Myocyte (in vitro differentiated cells): ENCODE data around the gene MAPKBP1. TPM values are rescaled to one million over a fixed set of nuclear protein-coding genes. Genes with fewer than 3 reads are reported as not detected.
A peak's percentile ranks its signal among the peaks of the same experiment; 100 is the strongest.

Experiments used
- DNase-seq: peaks from one replicate; pipeline ENCODE4 v3.0.0-alpha.2; 2012; ENCODE audit warnings: low read depth
- total RNA-seq: library from RNA; depleted of rRNA; stranded (reverse); fragments of >200 nt; gene quantifications from 2 replicates; pipeline ENCODE4 v1.2.3, GENCODE V29; 2014

Gene MAPKBP1
- total RNA-seq, 1 donor from 2014 or later, result 14.9 TPM

GRCh38 chr15:41783296-41783695, 9.0 kb downstream of the MAPKBP1 start:
- DNase-seq, result no peak

- no peak for DNase-seq
Measured at GRCh38 chr15:41788262-41788661, 14.0 kb downstream of the MAPKBP1 start.

GRCh38 chr15:41789236-41789635, 15.0 kb downstream of the MAPKBP1 start:
- DNase-seq, result no peak

DNA sequence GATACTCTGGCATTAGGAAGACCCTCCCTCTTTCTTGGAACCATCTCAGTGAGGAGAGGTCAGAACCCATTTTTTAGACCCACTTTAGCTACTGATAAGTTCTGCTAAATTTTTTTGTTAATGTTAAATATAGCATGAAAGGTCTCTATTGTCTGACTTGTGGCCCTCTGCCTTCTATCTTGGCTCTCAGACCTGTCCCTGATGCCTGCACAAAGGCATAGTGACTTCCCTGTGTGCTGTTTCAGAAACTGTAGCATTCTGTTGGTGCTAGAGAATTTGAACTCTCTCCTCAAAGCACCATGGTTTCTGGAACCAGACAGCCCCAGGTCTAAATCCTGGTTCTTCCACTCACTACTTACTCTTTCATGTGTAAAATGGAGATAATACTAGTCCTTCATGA, 15.4 kb downstream of the MAPKBP1 start:
- DNase-seq, result no peak

DNA sequence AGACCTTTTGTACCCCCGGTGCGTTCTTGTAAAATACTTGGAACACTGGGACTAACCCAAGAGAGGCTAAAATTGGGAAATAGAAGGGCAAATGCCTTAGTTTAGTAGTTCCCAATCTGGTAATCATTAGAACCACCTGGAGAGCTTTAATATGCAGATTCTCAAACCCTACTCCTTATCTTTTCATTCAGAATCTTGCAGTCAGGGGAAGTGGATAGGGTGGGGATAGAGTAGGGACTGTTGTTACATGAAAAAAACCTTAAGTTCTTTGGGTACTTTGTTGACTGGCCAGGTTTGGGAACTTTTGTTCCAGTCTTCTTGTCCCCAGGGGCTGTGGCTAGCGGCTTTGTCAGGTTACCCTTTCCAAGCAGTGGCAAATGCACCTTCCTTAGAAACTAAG, 15.9 kb downstream of the MAPKBP1 start:
- no peak for DNase-seq

- DNase-seq, result peak; percentile 61
Measured at GRCh38 chr15:41790756-41791546, 16.7 kb downstream of the MAPKBP1 start.

DNA sequence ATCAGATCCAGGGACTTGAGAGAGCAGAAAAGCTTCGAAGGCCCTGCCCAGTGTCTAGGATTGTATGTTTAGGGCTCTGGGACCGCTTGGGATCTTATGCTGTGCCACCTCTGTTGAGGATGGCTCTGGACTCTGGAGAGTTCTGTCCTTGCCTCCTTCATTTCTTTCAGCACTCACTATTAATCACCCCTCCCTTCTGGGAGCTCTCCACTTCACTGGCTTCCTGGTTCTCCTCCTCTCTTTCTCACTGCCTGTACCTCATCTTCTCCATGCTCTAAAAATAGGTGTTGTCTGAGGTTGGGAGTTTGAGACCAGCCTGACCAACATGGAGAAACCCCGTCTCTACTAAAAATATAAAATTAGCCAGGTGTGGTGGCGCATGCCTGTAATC, 17.3 kb downstream of the MAPKBP1 start:
- no peak for DNase-seq

- DNase-seq, result peak; percentile 61
Measured at GRCh38 chr15:41792000-41792637, 17.8 kb downstream of the MAPKBP1 start.

DNA sequence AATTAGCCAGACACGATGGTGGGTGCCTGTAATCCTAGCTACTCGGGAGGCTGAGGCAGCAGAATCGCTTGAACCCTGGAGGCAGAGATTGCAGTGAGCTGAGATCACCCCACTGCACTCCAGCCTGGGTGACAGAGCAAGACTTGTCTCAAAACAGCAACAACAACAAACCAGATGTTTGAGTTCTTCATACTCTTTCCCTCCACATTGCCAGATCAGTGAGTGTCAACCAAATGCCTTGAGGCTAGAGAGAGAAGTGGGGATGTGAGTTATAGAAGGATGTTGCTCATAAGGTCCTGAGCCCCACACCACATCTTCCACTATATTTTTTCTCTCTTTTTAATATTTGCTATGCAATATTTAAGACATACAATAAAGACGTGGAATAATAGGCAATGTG, 19.8 kb downstream of the MAPKBP1 start:
- DNase-seq, result no peak

DNA sequence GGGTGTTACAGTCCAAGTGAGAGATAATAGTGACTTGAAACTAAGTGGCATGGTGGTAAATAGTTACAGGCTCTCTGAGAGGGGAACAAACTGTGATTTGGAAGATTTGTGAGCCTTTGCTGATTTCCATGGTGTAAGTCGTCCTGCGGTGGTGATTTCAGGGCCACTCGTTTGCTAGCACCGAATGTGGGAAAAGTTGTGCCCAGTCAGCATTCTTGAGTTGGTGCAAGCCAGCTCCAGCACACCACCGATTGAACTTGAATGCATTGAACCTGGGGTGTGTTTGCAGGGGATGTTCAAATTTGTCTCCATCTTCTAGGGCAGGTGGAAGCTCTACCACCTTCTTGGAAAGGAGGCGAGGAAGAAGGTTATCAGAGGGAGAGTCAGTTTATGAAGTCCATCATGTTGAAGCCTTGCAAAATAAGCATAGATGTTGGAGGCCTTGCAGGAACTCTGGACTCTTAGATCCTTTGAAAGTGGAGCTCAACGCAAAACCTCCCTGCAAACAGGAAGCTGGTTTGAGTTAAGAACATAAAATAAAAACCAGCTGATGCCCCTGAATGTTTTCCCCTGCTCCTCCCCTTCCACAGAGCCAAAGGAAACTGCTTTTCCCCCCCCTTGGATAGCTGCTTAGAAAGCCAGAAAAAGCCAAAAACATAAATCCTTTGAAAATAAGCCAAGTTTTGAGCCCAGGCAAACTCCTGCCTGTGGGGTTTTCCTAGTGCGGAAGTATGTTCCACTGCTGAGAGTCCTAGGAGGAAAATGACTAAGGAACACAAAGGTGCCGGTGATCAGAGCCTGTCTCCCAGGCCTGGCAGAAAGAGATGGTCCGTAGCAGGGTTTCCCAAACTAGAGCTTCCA, 21.9 kb downstream of the MAPKBP1 start:
- DNase-seq, result no peak

- DNase-seq, result peak; percentile 38
Measured at GRCh38 chr15:41797201-41797944, 23.1 kb downstream of the MAPKBP1 start.

DNA sequence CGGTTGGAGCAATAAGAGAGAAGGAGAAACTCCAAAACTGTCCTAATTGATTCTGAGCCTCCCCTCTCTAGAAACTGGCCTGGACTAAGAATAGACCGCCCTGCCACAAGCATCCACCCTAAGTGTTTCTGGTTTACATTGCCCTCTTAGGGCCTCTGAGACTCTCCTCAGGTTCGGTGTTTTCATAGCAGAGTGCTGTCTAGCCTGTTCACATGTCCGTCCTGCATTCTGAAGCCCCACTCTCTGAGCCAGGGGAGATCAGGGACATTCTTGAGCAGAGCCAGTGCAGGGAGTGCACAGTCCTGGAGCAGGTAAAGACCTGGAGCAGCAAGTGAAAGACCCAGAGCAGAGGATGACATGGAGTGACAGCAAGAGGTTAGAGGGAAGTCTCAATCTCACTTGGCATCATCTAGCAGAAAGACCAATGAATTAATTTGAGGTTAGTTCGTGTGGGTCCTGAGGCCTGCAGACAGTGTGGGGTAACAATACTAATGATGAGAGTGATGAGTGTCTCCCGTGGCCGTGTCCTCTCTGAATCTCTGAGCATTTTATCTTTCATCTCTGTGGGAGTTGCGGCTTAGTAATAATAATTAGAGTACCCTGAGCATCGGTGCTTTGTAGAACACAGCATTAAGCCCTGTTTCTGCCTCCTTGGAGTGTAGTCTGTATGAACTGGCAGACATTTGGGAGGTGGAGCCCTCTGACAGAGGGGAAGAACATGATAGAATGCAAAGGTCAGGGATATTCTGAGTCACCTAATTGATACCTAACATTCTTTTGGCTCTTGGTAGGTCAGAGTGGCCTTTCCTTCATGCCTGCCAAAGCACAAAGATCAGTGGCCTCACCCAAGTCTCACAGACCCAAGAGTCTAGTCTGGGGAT, 24.6 kb downstream of the MAPKBP1 start:
- DNase-seq, result no peak

GRCh38 chr15:41799488-41799805, 25.2 kb downstream of the MAPKBP1 start:
- DNase-seq, result no peak

DNA sequence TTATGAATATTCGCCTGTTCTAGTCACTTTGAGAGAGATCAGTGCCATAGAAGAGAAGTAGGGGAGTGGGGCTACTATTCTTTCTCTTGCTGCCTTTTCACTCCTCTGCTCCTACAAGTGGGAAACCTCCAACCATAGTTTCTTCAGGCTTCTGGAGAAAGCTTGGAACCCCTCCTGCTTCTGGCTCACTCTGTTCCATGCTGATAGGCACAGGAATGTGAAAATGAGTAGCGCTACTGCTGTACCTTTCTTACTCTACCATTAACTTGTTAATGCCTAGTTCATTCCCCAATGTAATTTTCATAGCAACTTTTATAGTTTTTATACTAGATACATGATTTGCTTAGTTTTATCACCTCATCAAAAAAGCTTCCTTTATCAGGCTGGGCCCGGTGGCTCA, 26.9 kb downstream of the MAPKBP1 start:
- DNase-seq, result no peak

- no peak for DNase-seq
Measured at GRCh38 chr15:41801850-41802455, 27.7 kb downstream of the MAPKBP1 start.

- DNase-seq, result no peak
Measured at GRCh38 chr15:41804361-41804760, 30.1 kb downstream of the MAPKBP1 start.

- no peak for DNase-seq
Measured at GRCh38 chr15:41804916-41805666, 30.8 kb downstream of the MAPKBP1 start.

- no peak for DNase-seq
Measured at GRCh38 chr15:41805711-41806110, 31.4 kb downstream of the MAPKBP1 start.
